ENCODE data around the gene SPON1.

Gene SPON1

DNA sequence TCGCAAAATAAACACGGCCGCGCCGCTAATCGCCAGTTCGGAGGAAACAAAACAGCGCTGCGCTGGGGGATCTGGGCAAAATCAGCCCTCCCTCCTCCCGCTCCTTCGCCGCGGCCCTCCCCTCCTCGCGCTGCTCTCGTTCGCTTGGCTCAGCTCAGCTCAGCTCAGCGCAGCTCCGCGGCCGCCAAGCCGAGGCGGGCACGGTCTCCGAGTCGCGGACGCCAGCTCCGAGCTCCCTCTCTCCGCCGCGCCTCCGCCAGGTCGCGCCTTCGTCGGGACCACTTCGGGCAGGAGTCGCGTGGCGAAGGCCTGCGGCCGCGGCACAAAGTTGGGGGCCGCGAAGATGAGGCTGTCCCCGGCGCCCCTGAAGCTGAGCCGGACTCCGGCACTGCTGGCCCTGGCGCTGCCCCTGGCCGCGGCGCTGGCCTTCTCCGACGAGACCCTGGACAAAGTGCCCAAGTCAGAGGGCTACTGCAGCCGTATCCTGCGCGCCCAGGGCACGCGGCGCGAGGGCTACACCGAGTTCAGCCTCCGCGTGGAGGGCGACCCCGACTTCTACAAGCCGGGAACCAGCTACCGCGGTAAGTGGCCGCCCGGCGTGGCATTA is at the start of gene SPON1:
SPON1 (plus strand) TSS at position 162 of the 607 bp plus-strand sequence; CDS start at position 344, 182 bp downstream.
- peak; percentile 28 for DNase-seq (ENCODE audit: low spot score)
- TF ChIP-seq, protein P1, sequence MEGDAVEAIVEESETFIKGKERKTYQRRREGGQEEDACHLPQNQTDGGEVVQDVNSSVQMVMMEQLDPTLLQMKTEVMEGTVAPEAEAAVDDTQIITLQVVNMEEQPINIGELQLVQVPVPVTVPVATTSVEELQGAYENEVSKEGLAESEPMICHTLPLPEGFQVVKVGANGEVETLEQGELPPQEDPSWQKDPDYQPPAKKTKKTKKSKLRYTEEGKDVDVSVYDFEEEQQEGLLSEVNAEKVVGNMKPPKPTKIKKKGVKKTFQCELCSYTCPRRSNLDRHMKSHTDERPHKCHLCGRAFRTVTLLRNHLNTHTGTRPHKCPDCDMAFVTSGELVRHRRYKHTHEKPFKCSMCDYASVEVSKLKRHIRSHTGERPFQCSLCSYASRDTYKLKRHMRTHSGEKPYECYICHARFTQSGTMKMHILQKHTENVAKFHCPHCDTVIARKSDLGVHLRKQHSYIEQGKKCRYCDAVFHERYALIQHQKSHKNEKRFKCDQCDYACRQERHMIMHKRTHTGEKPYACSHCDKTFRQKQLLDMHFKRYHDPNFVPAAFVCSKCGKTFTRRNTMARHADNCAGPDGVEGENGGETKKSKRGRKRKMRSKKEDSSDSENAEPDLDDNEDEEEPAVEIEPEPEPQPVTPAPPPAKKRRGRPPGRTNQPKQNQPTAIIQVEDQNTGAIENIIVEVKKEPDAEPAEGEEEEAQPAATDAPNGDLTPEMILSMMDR (IDR thresholded peaks at IDR 0.05; ENCODE audit: extremely low read depth, missing control alignments), result no peak

DNA sequence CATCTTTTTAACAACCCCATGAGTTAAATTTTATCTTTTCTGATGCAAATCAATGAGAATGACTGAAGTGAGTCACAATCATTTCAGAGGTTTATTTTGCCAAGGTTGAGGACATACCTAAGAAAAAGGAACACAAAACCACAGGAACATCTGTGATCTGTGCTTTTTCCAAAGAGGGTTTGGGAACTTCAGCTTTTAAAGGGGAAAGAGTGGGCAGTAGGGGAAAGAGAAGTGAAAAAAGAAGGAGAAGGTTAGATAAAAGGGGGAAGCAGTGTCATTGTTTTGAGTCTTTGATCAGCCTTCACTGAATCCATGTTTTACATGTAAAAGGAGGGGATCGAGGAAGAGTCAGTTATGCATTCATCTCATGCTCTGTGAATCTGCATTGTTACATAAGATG is 45.3 kb upstream of the SPON1 start:
- DNase-seq (ENCODE audit: low spot score), result no peak
- TF ChIP-seq, protein P1 (IDR thresholded peaks at IDR 0.05; ENCODE audit: extremely low read depth, missing control alignments), result no peak

DNA sequence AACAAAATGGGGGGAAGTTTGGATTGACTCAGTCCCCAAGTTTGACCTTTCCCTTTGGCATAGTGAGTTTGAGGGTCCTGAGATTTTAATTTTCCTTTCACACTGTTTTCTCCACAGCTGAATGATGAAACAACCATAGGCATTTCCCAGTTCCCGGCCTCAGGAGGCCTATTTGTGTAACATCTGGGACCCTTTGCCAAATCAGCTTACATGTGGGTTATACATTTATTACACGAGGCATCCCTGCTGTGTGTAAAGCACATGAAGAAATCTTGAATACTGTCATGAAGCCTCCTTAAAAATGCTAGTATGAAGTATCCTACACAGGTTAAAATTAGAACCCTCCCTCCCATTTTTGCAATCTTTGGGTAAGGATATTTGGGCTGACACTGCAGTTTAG is 44.6 kb upstream of the SPON1 start:
- TF ChIP-seq, protein P1 (IDR thresholded peaks at IDR 0.05; ENCODE audit: extremely low read depth, missing control alignments), result no peak
- DNase-seq (ENCODE audit: low spot score), result no peak

DNA sequence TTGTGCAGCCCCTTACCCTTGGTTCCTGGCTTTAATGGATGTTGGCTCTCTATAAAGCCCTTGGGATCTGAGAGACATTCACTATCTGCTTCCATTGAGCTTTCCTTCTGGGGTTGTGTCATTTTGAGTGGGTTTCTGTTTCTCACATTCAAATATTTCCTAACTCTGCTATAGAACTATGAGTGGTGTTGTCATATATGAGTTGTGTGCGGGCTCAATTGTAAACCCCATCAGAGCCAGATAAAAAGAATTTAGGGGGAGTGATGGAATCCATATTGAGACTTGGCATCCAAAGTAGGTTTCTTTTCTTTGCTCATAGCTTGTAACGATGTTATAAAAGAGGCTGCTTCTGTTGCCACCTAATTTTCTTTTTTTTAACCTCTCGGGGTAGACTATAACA is 41.8 kb upstream of the SPON1 start:
- TF ChIP-seq, protein P1 (IDR thresholded peaks at IDR 0.05; ENCODE audit: extremely low read depth, missing control alignments), result no peak
- no peak for DNase-seq (ENCODE audit: low spot score)

DNA sequence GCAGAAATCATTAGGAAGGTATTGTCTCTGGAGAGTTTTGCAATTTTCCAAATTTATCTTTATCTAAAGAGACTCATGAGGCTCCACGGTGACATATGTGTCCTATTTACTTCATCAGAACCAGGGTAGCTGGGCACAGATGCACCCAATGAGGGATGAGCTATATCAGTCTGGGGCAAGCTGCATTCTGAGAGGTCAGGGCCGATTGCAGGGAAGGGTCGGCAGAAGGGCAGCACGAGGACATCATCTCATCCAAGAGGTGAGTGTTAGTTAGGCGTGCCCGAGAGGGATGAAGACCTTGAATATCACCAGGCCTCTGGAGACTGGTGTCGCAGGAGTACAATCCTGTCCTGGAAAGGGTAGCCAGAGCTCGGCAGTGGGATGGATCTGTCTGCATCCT is 41.0 kb upstream of the SPON1 start:
- no peak for DNase-seq (ENCODE audit: low spot score)
- TF ChIP-seq, protein P1 (IDR thresholded peaks at IDR 0.05; ENCODE audit: extremely low read depth, missing control alignments), result no peak

DNA sequence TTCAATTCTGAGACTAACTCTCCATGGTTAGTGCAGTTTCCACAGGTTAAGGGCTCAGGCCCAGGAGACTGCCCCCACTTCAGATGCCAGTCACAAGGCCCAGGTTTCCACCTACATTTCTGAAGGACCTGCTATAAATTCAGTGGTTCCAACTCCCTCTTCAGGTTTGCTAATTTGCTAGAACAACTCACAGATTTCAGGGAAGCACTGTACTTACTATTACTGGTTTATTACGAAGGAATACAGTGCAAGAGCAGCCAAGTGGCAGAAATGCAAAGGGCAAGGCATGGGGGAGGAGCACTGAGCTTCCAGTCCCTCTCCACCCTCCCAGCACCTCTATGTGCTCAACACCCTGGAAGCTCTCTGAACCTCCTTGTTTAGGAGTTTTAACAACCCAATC is 39.3 kb upstream of the SPON1 start:
- DNase-seq (ENCODE audit: low spot score), result no peak
- TF ChIP-seq, protein P1 (IDR thresholded peaks at IDR 0.05; ENCODE audit: extremely low read depth, missing control alignments), result no peak

DNA sequence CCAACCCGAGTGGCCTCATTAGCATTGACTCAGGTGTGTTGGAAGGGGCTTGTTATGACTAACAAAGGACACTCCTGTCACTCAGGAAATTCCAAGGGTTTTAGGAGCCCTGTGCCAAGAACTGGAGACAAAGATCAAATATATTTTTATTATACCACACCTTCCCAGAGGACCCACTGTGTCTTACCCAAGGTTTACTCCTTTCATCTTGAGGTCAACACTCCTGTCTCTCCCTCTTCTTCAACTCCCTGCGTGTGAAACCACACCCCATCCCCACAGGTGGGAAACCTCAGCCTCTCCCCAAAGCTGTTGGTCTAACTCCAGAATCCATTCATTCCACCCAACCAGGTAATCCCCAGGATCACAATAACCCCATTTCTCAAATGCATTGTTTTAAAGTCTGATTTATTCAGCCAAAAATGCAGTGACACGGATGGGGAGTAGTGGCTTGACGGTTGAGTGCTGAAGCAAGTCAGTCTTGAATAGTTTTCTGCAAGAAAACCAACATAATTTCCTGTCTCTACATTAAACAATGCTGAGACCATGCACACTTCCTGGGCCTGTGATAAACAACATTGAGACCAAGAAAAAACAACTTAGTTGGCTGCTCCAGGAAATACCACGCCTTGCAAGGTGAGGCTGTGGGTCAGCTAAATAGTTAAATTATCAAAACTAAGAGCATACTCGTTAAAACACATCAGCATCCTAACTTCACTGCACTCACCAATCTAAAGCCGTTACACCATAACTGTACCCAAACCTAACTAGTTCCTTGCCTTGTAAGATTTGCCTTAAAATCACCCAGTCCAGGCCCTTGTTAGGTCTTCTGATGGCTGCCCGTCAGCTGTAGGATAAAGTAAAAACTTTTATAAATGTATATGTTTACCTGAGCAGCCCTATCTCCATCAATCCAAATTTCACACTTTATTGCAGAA is 38.5 kb upstream of the SPON1 start:
- TF ChIP-seq, protein P1 (IDR thresholded peaks at IDR 0.05; ENCODE audit: extremely low read depth, missing control alignments), result no peak
- DNase-seq (ENCODE audit: low spot score), result peak; percentile 9

Measured in GM20000 (cell line).